ENCODE results near the gene CBY3. TPM values are rescaled to one million over a fixed set of nuclear protein-coding genes. Genes with fewer than 3 reads are reported as not detected.

Gene CBY3
- total and polyA plus RNA-seq, 2 of the 13 experiments (the other 11 are each of a cell fraction or from before 2014, with no cell fraction given) = not detected

- TF ChIP-seq ZNF12 (CRISPR knock-in tag; IDR thresholded peaks at IDR 0.05) = 0 out of 2 replicates have a peak, but pooled peaks have one; percentile 15
- TF ChIP-seq ZNF251 (CRISPR knock-in tag; IDR thresholded peaks at IDR 0.05) = no peak
- no peak for TF ChIP-seq THAP8 (CRISPR knock-in tag; IDR thresholded peaks at IDR 0.05; ENCODE audit: borderline replicate concordance)
- TF ChIP-seq PAX8 (CRISPR knock-in tag; IDR thresholded peaks at IDR 0.05; ENCODE audit: borderline replicate concordance) = peak; percentile 96; the same call in 1 of the 2 replicates
- peak; percentile 93 for TF ChIP-seq FOXC1 (CRISPR knock-in tag; IDR thresholded peaks at IDR 0.05; ENCODE audit: borderline replicate concordance)
- peak; percentile 77 for TF ChIP-seq HDAC2 (CRISPR knock-in tag; IDR thresholded peaks at IDR 0.05)
- TF ChIP-seq FOXM1 (CRISPR knock-in tag; IDR thresholded peaks at IDR 0.05) = 0 out of 2 replicates have a peak, but pooled peaks have one; percentile 20
- peak; percentile 46; the same call in 1 of the 2 replicates for TF ChIP-seq ZBTB39 (CRISPR knock-in tag; IDR thresholded peaks at IDR 0.05)
- TF ChIP-seq, protein P1, sequence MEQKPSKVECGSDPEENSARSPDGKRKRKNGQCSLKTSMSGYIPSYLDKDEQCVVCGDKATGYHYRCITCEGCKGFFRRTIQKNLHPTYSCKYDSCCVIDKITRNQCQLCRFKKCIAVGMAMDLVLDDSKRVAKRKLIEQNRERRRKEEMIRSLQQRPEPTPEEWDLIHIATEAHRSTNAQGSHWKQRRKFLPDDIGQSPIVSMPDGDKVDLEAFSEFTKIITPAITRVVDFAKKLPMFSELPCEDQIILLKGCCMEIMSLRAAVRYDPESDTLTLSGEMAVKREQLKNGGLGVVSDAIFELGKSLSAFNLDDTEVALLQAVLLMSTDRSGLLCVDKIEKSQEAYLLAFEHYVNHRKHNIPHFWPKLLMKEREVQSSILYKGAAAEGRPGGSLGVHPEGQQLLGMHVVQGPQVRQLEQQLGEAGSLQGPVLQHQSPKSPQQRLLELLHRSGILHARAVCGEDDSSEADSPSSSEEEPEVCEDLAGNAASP (CRISPR knock-in tag; IDR thresholded peaks at IDR 0.05; ENCODE audit: borderline replicate concordance) = no peak
- peak; percentile 84 for TF ChIP-seq ZFP36L1 (CRISPR knock-in tag; IDR thresholded peaks at IDR 0.05)
- TF ChIP-seq NPAS2 (CRISPR knock-in tag; IDR thresholded peaks at IDR 0.05; ENCODE audit: borderline replicate concordance) = no peak
- no peak for TF ChIP-seq HNRNPUL1 (IDR thresholded peaks at IDR 0.05; ENCODE audit: low read depth, low read length)
- TF ChIP-seq EZH2 (conservative IDR thresholded peaks at IDR 0.05; ENCODE audit: low read depth, low read length) = no peak
- TF ChIP-seq ZNF460 (CRISPR knock-in tag; IDR thresholded peaks at IDR 0.05; ENCODE audit: borderline replicate concordance) = peak; percentile 66; the same call in 1 of the 2 replicates
- 0 out of 2 replicates have a peak, but pooled peaks have one; percentile 85 for TF ChIP-seq ZNF850 (CRISPR knock-in tag; conservative IDR thresholded peaks at IDR 0.05)
- no peak for TF ChIP-seq GPBP1L1 (CRISPR knock-in tag; IDR thresholded peaks at IDR 0.05)
- TF ChIP-seq ZBTB37 (CRISPR knock-in tag; IDR thresholded peaks at IDR 0.05) = no peak
- TF ChIP-seq CBX1 (IDR thresholded peaks at IDR 0.05; ENCODE audit: low read depth) = peak; percentile 87
- peak; percentile 88 for TF ChIP-seq YEATS4 (CRISPR knock-in tag; IDR thresholded peaks at IDR 0.05; ENCODE audit: borderline replicate concordance)
- no peak for TF ChIP-seq ZNF530 (CRISPR knock-in tag; IDR thresholded peaks at IDR 0.05; ENCODE audit: low read depth)
- TF ChIP-seq SNAPC2 (CRISPR knock-in tag; IDR thresholded peaks at IDR 0.05) = no peak
- TF ChIP-seq RAD21 (CRISPR knock-in tag; IDR thresholded peaks at IDR 0.05) = peak; percentile 64
- TF ChIP-seq ZNF484 (CRISPR knock-in tag; IDR thresholded peaks at IDR 0.05; ENCODE audit: borderline replicate concordance, low read depth) = no peak; the same call in 1 of the 2 replicates
Measured at GRCh38 chr5:179678223-179679013, 2.4 kb downstream of the CBY3 start (continued).

All from HepG2 (cell line).